Hypothalamus (tissue), 51 donors: ENCODE measurements around the gene DNM2.
"Not testable (repeated sequence)": the region's sequence is repeated elsewhere in the genome, so short reads cannot be mapped to it uniquely, and the experiment has no call there.

Experiments
- DNase-seq, 51 donors: peaks; one replicate each; lab custom pipeline; 2025; lab: John Stamatoyannopoulos, UW

The DNM2 gene

DNA sequence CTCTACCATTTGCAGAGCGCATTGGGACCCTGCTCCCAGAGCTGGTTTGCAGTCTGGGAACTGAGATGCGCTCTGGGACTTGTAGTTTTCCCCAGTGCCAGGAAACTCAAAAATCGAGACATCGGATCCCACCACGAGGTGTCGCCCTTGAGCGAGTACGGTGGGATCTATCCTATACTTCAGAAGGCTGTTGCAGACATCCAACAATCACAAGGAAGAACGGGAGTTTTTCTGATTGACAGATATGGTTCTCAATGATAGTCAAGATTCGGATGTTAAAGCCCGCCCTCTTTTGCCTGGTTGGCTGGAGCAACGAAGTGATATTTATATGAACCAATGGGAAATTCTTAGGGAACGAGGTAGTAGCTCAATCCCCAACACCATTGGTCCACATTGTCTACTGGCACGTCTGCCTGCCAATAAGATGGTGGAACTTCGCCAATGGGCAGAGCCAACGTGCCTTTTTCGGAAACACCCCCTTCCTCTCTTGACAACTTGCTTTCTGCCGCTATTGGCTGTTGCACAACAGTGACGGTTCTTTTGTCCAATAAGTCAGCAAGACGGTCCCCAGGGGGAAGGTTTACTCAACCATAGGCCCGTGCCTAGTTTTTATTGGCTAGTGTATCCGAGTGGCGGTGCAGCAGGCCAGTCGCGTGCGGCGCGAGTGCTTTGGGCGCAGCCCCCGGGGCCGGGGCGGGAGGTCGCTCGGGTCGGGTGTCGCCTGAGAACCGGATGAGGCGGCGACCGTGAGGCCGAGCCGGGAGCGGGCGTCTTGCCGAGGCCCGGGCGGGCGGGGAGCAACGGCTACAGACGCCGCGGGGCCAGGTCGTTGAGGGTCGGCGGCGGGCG is at the start of gene DNM2:
Gene DNM2, plus strand, starts transcription at position 724 of the 849 bp plus-strand sequence. CDS start 164 bp downstream, outside the sequence.
- DNase-seq, result peak; percentile 79 to 100 (median 99)

GRCh38 chr19:10669246-10669645 is 48.6 kb upstream of the DNM2 start:
- DNase-seq, result peak in 1 of 51 donors; percentile 10

GRCh38 chr19:10670182-10670581 is 47.7 kb upstream of the DNM2 start:
- no peak for DNase-seq

DNA sequence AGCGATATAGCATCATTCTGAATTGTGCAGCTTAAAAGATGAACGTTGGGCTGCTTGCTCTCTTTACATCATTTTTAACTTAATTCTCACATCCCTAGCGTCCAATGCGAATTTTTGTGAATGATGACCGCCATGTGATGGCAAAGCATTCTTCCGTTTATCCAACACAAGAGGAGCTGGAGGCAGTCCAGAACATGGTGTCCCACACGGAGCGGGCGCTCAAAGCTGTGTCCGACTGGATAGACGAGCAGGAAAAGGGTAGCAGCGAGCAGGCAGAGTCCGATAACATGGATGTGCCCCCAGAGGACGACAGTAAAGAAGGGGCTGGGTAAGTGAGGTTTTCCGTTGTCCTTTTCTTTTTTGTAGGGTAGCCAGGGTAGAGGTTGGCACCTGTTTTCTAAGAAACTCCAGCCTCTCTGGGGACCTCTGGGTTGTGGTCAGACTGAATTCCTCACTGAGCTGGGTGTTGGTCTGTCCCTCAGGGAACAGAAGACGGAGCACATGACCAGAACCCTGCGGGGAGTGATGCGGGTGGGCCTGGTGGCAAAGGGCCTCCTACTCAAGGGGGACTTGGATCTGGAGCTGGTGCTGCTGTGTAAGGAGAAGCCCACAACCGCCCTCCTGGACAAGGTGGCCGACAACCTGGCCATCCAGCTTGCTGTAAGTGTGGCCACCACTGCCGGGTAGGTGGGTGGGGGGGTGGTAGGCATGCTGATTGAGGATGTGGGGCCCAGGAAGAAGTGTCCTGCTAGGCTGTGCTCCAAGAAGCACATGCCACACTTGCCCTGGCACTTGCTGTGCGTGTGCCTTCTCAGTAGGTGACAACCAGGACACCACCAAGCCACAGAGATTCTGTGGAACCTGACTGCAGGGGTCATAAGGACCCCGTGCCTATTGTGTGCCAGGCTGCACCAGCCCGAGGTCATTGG is 46.7 kb upstream of the DNM2 start:
- no peak for DNase-seq

GRCh38 chr19:10671922-10672321 is 46.0 kb upstream of the DNM2 start:
- DNase-seq, result not testable (repeated sequence)

GRCh38 chr19:10675214-10675613 is 42.7 kb upstream of the DNM2 start:
- DNase-seq, result not testable (repeated sequence)

DNA sequence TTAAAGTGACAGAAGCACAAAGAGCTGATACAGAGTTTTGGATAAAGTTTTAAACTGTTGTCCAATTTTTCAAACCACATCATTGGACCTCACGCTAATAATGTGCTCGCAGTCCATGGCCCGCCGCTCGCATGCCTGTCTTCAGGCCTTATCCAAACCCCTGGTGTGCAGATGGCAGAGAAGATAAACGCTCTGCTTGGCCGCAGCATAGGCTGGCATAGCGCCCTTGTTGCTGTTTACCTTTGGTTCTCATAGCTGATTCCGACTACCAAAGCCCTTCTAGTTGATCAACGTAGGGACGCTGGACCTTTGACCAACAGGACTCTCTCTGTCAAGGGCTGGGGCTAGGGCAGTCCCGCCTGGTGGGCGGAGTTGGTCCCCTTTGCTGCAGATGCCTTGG is 40.1 kb upstream of the DNM2 start:
- no peak for DNase-seq

GRCh38 chr19:10678813-10679212 is 39.1 kb upstream of the DNM2 start:
- no peak for DNase-seq

- DNase-seq, result no peak
These were observed 38.1 kb upstream of the DNM2 start for GRCh38 chr19:10679743-10680142.

GRCh38 chr19:10680545-10681135 is 37.2 kb upstream of the DNM2 start:
- no peak for DNase-seq

GRCh38 chr19:10681658-10682057 is 36.2 kb upstream of the DNM2 start:
- DNase-seq, result no peak

DNA sequence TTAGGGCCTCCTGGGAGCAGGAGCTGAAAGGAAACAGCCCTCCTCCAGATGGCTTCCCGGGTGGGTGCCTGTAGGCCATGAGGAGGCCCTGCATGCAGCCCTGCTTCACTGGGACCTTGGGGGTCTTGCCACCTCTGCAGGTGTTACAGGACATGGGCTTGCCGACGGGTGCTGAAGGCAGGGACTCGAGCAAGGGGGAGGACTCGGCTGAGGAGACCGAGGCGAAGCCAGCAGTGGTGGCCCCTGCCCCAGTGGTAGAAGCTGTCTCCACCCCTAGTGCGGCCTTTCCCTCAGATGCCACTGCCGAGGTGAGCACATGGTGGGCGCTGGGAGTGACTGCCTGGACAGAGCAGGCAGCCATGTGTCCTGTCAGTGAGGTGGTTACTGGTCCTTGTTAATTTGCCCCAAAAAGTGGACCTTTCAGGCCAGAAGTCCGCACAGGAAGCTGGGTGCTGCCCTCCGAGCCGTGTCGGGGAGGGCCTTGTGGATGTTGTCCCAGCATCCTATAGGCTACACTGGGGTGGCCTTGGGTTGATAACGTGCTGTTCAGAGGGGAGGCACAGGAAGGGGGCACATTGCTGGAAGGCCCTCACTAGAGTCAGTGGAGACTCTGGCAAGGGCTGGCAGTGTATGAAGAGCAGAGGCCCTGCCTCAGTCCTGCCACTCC is 35.3 kb upstream of the DNM2 start:
- DNase-seq, result no peak

- no peak for DNase-seq
These were observed 34.8 kb upstream of the DNM2 start for GRCh38 chr19:10683064-10683426.

GRCh38 chr19:10683582-10683981 is 34.3 kb upstream of the DNM2 start:
- no peak for DNase-seq

- peak in 31 of 51 donors; percentile 1 to 64 (median 24) for DNase-seq
These were observed 32.7 kb upstream of the DNM2 start for GRCh38 chr19:10685210-10685609.

DNA sequence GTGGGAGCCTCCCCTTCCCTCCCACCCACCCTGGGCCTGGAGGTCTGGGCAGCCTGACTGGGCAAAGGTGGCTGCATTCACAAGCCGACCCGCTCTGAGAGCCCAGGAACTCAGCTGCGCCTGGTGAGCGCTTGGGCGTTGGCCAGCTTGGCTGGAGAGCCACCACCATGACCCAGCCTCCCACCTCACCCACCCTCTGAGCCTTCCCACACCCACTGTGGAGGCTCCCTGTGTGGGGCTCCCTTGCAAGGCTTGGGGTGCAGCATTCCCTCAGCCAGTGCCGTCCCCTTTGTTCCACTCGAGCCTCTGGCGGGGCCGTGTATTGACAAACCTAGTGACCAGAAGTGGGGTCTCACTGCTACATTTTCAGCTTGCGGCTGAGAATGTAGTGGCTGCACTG is 31.7 kb upstream of the DNM2 start:
- peak in 7 of 51 donors; percentile 4 to 27 (median 9) for DNase-seq

GRCh38 chr19:10686661-10687517 is 31.0 kb upstream of the DNM2 start:
- DNase-seq, result peak in 49 of 51 donors; percentile 10 to 83 (median 54)

GRCh38 chr19:10687518-10688288 is 30.2 kb upstream of the DNM2 start:
- no peak for DNase-seq
